ENCODE measurements around the gene SLC34A3. TPM values are rescaled to one million over a fixed set of nuclear protein-coding genes. Genes with fewer than 3 reads are reported as not detected.

The SLC34A3 gene
- total RNA-seq, 1 donor from 2014 or later = not detected

DNA sequence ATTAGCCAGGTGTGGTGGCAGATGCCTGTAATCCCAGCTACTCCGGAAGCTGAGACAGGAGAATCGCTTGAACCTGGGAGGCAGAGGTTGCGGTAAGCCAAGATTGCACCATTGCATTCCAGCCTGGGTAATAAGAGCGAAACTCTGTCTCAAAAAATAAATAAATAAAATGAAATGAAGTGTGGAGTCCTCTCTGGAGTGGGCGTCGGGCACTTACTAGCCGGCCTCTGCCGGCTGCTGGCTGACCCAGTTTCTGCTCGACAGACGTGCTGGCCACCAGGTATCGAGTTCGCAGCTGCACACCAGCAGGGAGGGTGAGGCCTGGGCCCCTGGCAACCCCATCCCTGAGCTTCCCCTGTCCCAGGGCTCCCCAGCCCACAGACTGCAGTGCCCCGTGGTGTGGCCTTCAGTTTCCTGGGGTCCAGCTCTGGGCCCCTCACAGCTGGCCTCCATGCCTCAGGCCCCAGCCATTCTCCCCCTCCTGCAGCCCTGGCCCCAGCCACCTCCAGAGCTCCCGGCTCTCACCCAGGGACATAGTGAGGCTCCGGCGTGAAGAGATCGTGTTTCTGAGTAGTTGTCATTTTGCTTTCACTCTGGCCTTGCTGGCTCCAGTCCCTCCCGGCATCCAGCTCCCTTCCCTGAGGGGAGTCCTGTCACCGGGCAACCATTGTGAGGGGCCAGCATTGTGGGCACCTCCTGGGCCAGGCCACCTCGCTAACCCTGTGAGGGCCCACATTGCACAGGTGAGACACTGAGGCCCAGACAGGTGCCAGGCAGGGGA is 16.6 kb downstream of the SLC34A3 start:
- Mint-ChIP-seq H3K4me3 (peak overlapping the region; percentile 15), H3K27ac (ENCODE audit: unreplicated experiment) (no peak overlapping the region), H3K4me1 (peaks cover 16% of the 10 kb centered on the region), H3K36me3 (ENCODE audit: low read depth) (peaks cover 6% of the 10 kb centered on the region), H3K9me3 (no peaks in the 10 kb centered on the region), H3K27me3 (ENCODE audit: low read depth) (no peaks in the 10 kb centered on the region)
- TF ChIP-seq, protein P1, sequence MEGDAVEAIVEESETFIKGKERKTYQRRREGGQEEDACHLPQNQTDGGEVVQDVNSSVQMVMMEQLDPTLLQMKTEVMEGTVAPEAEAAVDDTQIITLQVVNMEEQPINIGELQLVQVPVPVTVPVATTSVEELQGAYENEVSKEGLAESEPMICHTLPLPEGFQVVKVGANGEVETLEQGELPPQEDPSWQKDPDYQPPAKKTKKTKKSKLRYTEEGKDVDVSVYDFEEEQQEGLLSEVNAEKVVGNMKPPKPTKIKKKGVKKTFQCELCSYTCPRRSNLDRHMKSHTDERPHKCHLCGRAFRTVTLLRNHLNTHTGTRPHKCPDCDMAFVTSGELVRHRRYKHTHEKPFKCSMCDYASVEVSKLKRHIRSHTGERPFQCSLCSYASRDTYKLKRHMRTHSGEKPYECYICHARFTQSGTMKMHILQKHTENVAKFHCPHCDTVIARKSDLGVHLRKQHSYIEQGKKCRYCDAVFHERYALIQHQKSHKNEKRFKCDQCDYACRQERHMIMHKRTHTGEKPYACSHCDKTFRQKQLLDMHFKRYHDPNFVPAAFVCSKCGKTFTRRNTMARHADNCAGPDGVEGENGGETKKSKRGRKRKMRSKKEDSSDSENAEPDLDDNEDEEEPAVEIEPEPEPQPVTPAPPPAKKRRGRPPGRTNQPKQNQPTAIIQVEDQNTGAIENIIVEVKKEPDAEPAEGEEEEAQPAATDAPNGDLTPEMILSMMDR (conservative IDR thresholded peaks at IDR 0.05) = no peak
- no peak for DNase-seq (ENCODE audit: low read depth, low spot score)

DNA sequence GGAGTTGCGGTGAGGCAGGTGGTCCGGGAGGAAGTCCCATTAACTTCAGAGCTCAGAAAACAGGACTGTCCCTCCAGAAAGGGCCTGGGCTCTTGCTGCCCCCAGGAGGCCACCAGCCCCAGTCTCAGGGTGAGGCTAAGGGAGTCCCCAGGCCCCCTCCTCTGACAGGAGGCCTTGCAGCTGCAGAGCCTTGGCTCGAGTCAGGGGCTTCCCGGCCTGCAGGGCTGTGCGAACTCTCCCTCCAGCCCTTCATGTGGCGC is 17.1 kb downstream of the SLC34A3 start:
- DNase-seq (ENCODE audit: low read depth, low spot score) = no peak
- no peak overlapping the region for H3K27ac Mint-ChIP-seq (ENCODE audit: unreplicated experiment)
- H3K9me3 Mint-ChIP-seq = no peaks in the 10 kb centered on the region
- TF ChIP-seq, protein P1 (conservative IDR thresholded peaks at IDR 0.05) = no peak
- peaks cover under 1% of the 10 kb centered on the region for H3K36me3 Mint-ChIP-seq (ENCODE audit: low read depth)
- H3K4me1 Mint-ChIP-seq = peaks cover 11% of the 10 kb centered on the region
- H3K27me3 Mint-ChIP-seq (ENCODE audit: low read depth) = no peaks in the 10 kb centered on the region
- H3K4me3 Mint-ChIP-seq = peak overlapping the region; percentile 27

DNA sequence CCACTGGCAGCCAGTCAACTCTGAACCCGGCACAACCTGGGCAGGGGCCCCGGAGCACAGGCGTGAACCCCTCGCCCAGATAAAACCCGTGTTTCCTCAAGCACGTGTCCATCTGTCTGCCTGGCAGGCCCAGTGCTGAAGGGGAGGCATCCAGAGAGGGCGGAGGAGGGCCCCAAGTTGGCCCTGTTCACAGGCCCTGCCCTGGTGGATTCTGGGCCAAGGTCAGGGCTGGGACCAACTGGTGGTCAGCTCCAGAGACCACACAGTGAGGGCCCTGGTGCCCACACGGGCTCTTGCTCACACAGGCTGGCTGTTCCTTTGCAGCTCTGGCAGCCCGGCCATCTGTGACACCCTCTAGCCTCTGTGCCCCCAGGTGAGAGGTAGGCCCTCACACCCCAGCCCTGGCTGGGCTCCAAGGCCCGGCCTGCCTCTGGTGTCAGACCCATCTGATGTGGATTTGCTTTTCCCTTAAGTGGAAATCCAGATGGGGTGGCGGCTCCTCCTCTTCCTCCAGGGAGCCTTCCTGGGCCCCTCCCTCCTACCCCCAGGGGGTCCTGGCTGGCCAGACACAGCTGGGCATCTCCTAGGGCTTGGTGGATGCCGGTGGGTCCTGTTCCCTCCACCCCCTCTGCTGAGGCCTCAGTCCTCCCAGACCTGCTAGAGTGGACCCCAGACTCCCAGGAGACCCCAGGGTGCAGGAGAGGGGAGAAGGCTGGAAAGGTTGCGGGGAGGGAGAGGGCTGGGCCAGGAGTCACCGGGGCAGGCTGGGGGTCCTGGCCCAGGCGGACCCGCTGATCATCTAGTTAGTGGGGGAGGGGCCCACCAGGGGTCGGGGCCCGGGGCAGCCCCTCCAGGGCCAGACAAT is 19.9 kb downstream of the SLC34A3 start:
- Mint-ChIP-seq H3K27ac (ENCODE audit: unreplicated experiment) (no peak overlapping the region), H3K4me1 (peaks cover 13% of the 10 kb centered on the region), H3K36me3 (ENCODE audit: low read depth) (peaks cover 2% of the 10 kb centered on the region), H3K4me3 (peak overlapping the region; percentile 59), H3K9me3 (no peaks in the 10 kb centered on the region), H3K27me3 (ENCODE audit: low read depth) (peaks cover 3% of the 10 kb centered on the region)
- TF ChIP-seq, protein P1 (conservative IDR thresholded peaks at IDR 0.05) = no peak
- DNase-seq (ENCODE audit: low read depth, low spot score) = no peak

DNA sequence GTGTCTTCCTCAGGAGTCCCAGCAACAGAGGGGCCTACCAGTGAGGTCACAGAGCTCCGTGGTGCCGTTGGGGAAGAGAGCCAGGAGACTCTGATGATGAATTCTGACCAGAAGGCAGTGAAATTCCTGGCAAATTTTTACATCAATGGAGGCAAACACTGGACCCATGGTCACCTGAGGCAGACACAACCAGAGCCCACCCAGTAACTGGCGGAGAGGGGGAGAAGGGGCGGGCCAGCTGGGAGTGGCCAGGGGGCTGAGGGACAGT is 20.4 kb downstream of the SLC34A3 start, which contains the start of gene STPG3:
TSS of gene STPG3 (plus strand) at position 93 of the 268 bp plus-strand sequence. CDS start at position 94, 1 bp downstream.
- no peak for DNase-seq (ENCODE audit: low read depth, low spot score)
- H3K27ac Mint-ChIP-seq (ENCODE audit: unreplicated experiment) = peak within 1 kb of the TSS; percentile 82
- peaks cover 2% of the 10 kb centered on the region for H3K36me3 Mint-ChIP-seq (ENCODE audit: low read depth)
- peaks cover 3% of the 10 kb centered on the region for H3K27me3 Mint-ChIP-seq (ENCODE audit: low read depth)
- peaks cover 13% of the 10 kb centered on the region for H3K4me1 Mint-ChIP-seq
- H3K4me3 Mint-ChIP-seq = peak within 1 kb of the TSS; percentile 59
- H3K9me3 Mint-ChIP-seq = no peaks in the 10 kb centered on the region
- TF ChIP-seq, protein P1 (conservative IDR thresholded peaks at IDR 0.05) = no peak

DNA sequence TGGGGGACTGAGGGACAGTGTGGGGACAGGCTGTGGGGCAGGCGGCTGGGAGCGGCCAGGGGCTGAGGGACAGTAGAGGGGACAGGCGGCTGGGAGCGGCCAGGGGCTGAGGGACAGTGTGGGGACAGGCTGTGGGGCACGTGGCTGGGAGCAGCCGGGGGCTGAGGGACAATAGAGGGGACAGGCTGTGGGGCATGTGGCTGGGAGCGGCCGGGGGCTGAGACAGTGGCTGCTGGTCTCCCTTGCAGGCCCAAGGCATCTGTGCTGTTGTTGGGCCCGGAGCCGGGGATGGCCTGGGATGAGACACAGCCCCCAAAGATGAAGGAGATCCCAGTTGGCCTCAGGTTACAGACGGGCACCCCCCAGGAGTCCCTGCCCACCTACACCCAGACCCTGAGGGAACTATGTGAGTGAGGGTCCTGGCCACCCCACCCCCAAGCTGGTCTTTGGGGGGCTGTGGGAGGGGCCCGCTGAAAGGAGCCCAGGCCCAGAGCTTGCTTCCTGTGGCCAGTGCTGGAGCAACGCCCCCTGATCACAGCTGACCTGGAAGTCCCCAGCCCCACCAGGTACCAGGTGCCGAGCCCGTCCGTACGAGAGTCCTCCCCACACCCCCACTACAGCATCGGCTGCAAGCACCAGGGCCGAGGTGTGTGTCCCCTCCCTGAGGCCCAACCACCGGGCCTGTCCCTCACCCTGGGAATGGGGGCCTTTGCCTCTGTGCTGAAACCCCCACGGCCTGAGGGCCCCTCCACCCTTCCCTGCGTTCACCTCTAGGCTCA is 21.0 kb downstream of the SLC34A3 start:
- TF ChIP-seq, protein P1 (conservative IDR thresholded peaks at IDR 0.05) = no peak
- peak overlapping the region; percentile 27 for H3K27ac Mint-ChIP-seq (ENCODE audit: unreplicated experiment)
- no peaks in the 10 kb centered on the region for H3K9me3 Mint-ChIP-seq
- H3K4me1 Mint-ChIP-seq = peaks cover 13% of the 10 kb centered on the region
- peak overlapping the region; percentile 38 for H3K4me3 Mint-ChIP-seq
- no peak for DNase-seq (ENCODE audit: low read depth, low spot score)
- H3K27me3 Mint-ChIP-seq (ENCODE audit: low read depth) = peaks cover 3% of the 10 kb centered on the region
- peaks cover 2% of the 10 kb centered on the region for H3K36me3 Mint-ChIP-seq (ENCODE audit: low read depth)

Data from neural crest cell (in vitro differentiated cells).